Measurements from ENCODE around the gene DHRS11.

DNA sequence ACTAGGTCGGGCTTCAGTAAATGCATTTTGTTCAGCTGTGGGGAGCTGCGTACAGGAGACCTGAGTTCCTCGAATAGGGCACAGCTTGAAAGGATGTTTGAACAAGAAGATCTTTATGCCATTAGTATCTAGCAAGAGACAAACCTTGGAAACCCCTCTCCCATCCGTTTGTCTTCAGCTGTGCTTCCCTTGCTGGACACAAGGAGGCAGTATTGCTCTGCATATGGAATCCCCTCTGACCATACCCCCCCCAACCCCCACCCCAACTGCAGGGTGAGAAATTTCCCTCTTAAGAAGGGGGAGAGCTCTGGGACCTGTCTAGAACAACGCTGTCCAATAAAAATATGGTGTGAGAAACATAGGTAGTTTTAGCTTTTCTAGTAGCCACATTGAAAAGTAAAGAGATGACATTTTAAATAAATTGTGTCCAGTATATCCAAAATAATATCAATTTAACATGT is 11.3 kb downstream of the DHRS11 start:
- TF ChIP-seq POLR2AphosphoS5 (IDR thresholded peaks at IDR 0.05; ENCODE audit: low read depth, low read length): no peak
- TF ChIP-seq, protein P1, sequence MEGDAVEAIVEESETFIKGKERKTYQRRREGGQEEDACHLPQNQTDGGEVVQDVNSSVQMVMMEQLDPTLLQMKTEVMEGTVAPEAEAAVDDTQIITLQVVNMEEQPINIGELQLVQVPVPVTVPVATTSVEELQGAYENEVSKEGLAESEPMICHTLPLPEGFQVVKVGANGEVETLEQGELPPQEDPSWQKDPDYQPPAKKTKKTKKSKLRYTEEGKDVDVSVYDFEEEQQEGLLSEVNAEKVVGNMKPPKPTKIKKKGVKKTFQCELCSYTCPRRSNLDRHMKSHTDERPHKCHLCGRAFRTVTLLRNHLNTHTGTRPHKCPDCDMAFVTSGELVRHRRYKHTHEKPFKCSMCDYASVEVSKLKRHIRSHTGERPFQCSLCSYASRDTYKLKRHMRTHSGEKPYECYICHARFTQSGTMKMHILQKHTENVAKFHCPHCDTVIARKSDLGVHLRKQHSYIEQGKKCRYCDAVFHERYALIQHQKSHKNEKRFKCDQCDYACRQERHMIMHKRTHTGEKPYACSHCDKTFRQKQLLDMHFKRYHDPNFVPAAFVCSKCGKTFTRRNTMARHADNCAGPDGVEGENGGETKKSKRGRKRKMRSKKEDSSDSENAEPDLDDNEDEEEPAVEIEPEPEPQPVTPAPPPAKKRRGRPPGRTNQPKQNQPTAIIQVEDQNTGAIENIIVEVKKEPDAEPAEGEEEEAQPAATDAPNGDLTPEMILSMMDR (IDR thresholded peaks at IDR 0.05): peak; percentile 78
- TF ChIP-seq, protein P2, sequence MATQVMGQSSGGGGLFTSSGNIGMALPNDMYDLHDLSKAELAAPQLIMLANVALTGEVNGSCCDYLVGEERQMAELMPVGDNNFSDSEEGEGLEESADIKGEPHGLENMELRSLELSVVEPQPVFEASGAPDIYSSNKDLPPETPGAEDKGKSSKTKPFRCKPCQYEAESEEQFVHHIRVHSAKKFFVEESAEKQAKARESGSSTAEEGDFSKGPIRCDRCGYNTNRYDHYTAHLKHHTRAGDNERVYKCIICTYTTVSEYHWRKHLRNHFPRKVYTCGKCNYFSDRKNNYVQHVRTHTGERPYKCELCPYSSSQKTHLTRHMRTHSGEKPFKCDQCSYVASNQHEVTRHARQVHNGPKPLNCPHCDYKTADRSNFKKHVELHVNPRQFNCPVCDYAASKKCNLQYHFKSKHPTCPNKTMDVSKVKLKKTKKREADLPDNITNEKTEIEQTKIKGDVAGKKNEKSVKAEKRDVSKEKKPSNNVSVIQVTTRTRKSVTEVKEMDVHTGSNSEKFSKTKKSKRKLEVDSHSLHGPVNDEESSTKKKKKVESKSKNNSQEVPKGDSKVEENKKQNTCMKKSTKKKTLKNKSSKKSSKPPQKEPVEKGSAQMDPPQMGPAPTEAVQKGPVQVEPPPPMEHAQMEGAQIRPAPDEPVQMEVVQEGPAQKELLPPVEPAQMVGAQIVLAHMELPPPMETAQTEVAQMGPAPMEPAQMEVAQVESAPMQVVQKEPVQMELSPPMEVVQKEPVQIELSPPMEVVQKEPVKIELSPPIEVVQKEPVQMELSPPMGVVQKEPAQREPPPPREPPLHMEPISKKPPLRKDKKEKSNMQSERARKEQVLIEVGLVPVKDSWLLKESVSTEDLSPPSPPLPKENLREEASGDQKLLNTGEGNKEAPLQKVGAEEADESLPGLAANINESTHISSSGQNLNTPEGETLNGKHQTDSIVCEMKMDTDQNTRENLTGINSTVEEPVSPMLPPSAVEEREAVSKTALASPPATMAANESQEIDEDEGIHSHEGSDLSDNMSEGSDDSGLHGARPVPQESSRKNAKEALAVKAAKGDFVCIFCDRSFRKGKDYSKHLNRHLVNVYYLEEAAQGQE (IDR thresholded peaks at IDR 0.05; ENCODE audit: insufficient read depth in 1 of 2, low read depth in 2 of 2, low read length in 1 of 2): no peak
- no peak for TF ChIP-seq SIN3A (IDR thresholded peaks at IDR 0.05; ENCODE audit: borderline replicate concordance, insufficient read depth, low read depth, low read length)

Data from Panc1 (cell line).